ENCODE results near the gene BCLAF1.

BCLAF1 gene, protein sequence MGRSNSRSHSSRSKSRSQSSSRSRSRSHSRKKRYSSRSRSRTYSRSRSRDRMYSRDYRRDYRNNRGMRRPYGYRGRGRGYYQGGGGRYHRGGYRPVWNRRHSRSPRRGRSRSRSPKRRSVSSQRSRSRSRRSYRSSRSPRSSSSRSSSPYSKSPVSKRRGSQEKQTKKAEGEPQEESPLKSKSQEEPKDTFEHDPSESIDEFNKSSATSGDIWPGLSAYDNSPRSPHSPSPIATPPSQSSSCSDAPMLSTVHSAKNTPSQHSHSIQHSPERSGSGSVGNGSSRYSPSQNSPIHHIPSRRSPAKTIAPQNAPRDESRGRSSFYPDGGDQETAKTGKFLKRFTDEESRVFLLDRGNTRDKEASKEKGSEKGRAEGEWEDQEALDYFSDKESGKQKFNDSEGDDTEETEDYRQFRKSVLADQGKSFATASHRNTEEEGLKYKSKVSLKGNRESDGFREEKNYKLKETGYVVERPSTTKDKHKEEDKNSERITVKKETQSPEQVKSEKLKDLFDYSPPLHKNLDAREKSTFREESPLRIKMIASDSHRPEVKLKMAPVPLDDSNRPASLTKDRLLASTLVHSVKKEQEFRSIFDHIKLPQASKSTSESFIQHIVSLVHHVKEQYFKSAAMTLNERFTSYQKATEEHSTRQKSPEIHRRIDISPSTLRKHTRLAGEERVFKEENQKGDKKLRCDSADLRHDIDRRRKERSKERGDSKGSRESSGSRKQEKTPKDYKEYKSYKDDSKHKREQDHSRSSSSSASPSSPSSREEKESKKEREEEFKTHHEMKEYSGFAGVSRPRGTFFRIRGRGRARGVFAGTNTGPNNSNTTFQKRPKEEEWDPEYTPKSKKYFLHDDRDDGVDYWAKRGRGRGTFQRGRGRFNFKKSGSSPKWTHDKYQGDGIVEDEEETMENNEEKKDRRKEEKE

DNA sequence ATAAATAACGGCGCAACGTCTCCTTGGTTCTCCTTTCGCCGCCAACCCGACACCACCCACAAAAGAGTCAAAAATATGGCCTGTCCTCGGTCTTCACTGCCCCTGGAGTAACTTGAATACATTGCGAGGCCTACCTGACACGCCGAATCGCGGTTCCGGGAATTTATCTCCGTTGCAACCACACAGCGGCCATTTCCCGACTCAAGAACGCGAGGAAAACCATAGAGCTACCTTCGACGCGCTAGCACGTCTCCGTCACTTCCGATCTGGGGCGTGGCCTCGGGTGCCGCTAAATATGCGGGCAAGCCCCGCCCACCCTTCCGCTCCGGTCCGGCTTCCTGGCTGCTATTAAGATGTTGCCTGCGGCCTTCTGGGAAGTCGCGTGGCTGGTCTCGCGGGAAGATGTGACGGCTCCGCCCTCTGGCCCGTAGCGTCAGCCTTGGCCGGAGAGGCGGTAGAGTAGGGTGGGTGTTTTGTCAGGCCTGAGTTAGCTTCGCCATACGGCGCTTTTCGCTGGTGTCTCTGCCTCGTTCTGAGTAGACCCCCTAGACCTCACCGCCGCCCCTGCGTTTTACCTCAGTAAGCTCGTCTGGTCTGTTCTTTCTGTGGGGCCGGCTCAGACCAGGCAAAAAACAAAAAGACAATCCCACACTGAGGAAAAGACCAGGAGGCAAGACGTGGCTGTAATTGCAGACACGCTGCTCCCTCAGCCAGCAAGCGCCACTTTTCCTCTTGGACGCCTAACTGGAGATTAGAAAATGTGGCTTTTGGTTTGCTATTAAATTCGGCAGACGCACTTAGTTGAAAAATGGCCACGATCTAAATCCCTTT lies at the start of gene BCLAF1:
Gene BCLAF1 (minus strand): TSS at position 268 of the 831 bp plus-strand sequence. CDS start 9,980 bp downstream, outside the sequence.
- peak; percentile 99 for DNase-seq (ENCODE audit: low read depth)
- no peak for TF ChIP-seq CTCF (IDR thresholded peaks at IDR 0.05; ENCODE audit: low read depth, low read length, missing control alignments)
- in situ Hi-C loops (cut with HindIII; ENCODE audit: low sequenced_read_pairs) = no loop called here
- H3K4me3 ChIP-seq (ENCODE audit: low read depth, low read length) = peak within 1 kb of the TSS; percentile 98

DNA sequence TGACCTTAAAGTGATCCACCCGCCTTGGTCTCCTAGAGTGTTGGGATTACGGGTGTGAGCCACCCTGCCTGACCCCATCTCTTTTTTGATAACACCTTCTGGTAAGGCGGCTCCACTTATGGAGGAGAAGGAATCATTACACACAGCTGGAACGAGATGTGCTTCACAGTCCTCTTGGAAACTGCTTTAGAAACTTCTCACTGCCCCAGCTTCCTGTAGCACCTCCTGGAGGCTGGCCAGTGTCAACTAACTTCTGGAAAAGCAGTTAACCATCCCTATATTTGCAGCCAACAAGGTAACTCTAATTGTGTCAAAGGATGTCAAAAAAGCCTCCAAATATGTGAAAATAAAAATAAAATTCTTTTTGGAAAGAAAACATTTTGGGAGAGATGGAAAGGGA lies 48.8 kb upstream of the BCLAF1 start:
- TF ChIP-seq CTCF (IDR thresholded peaks at IDR 0.05; ENCODE audit: low read depth, low read length, missing control alignments) = no peak
- DNase-seq (ENCODE audit: low read depth) = no peak
- no peak overlapping the region for H3K4me3 ChIP-seq (ENCODE audit: low read depth, low read length)
- in situ Hi-C loops (cut with HindIII; ENCODE audit: low sequenced_read_pairs) = no loop called here

GRCh38 chr6:136337606-136338005 lies 48.0 kb upstream of the BCLAF1 start:
- TF ChIP-seq CTCF (IDR thresholded peaks at IDR 0.05; ENCODE audit: low read depth, low read length, missing control alignments) = no peak
- no peak overlapping the region for H3K4me3 ChIP-seq (ENCODE audit: low read depth, low read length)
- no peak for DNase-seq (ENCODE audit: low read depth)
- in situ Hi-C loops (cut with HindIII; ENCODE audit: low sequenced_read_pairs) = no loop called here

DNA sequence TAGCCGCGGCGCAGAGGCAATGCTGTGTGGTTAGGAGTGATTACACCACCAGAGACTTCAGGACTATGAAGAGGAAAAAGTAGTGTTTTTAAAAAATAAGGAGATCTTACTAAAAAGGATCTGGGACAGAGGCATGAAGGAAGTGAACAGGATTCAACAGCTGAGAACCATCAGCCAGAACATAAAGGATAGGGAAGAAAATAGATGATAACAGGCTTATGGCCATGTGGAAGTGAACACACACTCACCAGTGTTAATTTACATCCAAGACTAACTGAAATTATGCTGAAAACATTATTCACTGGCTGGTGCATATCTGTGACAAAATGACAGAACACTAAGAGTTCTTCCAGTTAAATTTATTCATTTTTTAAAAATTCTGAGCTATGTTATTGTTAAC lies 47.5 kb upstream of the BCLAF1 start:
- DNase-seq (ENCODE audit: low read depth) = no peak
- in situ Hi-C loops (cut with HindIII; ENCODE audit: low sequenced_read_pairs) = no loop called here
- TF ChIP-seq CTCF (IDR thresholded peaks at IDR 0.05; ENCODE audit: low read depth, low read length, missing control alignments) = no peak
- no peak overlapping the region for H3K4me3 ChIP-seq (ENCODE audit: low read depth, low read length)

DNA sequence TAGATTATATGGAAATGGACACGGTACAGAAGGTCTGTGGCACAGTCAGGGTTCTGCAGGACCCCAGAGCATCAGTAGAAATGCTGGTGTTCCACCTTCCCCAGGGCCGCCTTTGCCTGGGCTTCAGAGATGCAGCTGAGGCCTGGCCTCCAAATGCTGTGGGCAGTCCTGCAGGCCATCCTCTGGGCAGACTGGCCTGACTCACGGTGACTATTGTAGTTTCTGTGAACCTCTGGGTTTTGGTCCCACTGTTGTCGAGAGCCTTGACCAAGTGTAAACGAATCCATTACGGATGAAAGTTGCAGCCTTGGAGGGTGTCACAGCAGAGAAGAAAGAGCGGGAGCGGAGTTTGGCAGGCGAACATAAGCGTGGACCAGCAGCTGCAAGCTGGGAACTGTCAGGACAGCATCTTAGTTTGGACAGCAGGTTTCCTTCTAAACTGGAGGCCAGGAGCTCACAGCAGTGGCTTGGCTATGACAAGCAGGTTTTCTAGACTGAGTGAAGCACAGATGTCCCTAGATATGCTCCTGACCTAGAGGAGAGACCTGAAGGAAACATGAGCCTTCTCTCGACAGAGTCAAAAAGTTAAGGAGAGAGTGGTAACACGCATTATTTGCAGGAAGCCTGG lies 46.2 kb upstream of the BCLAF1 start:
- H3K4me3 ChIP-seq (ENCODE audit: low read depth, low read length) = no peak overlapping the region
- TF ChIP-seq CTCF (IDR thresholded peaks at IDR 0.05; ENCODE audit: low read depth, low read length, missing control alignments) = no peak
- DNase-seq (ENCODE audit: low read depth) = no peak
- in situ Hi-C loops (cut with HindIII; ENCODE audit: low sequenced_read_pairs) = no loop called here
